Measurements from ENCODE around the gene SETDB2.

Gene SETDB2

DNA sequence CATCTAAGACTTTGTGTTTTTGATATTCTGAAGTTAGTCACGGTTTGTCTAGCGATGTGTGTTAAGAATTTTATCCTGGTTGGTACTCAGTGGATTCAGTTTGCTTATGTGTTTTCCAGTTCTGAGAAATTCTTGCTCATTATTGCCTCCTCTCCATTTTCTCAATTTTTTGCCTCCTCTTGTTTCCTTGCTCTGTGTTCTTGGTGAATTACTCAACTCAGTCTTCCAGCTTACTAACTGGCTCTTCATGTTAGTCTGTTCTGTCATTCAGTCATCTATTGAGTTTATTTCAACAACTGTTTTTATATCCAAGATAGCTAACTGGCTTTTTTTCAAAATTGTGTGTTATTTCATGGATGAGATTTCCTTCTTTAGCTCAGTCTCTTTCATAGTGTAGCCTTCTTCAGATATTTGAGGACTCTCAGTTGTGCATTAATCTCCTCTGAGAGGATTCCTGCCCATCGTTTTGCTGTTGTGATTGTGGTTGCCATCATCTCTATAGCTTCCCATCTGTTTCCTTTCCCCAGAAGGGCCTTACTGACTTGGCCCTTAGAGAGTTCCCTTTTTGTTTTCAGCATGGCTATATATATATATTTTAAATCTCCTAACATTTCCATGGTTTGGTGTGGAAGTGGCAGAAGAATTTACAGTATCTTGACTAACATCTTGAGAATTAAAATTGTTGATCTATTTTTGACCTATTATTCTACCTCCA lies 6.2 kb downstream of the SETDB2 start:
- no peak for DNase-seq (ENCODE audit: low read depth)
- TF ChIP-seq, protein P1, sequence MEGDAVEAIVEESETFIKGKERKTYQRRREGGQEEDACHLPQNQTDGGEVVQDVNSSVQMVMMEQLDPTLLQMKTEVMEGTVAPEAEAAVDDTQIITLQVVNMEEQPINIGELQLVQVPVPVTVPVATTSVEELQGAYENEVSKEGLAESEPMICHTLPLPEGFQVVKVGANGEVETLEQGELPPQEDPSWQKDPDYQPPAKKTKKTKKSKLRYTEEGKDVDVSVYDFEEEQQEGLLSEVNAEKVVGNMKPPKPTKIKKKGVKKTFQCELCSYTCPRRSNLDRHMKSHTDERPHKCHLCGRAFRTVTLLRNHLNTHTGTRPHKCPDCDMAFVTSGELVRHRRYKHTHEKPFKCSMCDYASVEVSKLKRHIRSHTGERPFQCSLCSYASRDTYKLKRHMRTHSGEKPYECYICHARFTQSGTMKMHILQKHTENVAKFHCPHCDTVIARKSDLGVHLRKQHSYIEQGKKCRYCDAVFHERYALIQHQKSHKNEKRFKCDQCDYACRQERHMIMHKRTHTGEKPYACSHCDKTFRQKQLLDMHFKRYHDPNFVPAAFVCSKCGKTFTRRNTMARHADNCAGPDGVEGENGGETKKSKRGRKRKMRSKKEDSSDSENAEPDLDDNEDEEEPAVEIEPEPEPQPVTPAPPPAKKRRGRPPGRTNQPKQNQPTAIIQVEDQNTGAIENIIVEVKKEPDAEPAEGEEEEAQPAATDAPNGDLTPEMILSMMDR (conservative IDR thresholded peaks at IDR 0.05; ENCODE audit: control insufficient read depth, insufficient read depth, low read depth, low read length) = no peak
- H3K4me3 ChIP-seq (ENCODE audit: control insufficient read depth, low read depth, low read length) = no peak overlapping the region

DNA sequence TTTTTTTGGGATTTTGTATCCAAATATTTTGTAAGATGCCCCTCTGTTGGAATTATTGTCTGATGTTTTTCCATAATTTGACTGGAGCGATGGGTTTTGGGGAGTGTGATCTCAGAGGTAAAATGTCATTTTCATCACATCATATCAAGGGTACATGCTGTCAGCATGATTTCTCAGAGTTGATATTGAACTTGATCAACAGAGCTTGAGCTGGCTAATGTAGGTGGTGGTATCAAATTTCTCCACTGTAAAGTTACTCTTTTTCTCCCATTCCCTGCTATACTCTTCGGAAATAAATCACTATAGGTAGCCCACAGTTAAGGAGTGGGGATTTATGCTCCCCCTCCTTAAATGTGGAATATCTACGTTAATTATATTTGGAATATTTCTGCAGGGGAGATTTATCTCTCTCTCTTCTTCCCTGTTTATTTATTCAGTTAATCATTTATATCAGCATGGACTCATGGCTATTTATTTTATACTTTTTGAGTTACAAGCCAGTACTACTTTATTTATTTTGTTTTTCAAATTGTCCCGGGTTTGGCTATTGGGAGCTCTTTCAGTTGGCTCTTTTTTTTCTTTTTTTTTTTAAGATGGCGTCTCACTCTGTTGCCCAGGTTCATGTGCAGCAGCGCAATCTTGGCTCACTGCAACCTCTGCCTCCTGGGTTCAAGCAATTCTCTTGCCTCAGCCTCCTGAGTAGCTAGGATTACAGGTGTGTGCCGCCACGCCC lies 8.8 kb downstream of the SETDB2 start:
- TF ChIP-seq, protein P1 (conservative IDR thresholded peaks at IDR 0.05; ENCODE audit: control insufficient read depth, insufficient read depth, low read depth, low read length) = no peak
- H3K4me3 ChIP-seq (ENCODE audit: control insufficient read depth, low read depth, low read length) = no peak overlapping the region
- no peak for DNase-seq (ENCODE audit: low read depth)

DNA sequence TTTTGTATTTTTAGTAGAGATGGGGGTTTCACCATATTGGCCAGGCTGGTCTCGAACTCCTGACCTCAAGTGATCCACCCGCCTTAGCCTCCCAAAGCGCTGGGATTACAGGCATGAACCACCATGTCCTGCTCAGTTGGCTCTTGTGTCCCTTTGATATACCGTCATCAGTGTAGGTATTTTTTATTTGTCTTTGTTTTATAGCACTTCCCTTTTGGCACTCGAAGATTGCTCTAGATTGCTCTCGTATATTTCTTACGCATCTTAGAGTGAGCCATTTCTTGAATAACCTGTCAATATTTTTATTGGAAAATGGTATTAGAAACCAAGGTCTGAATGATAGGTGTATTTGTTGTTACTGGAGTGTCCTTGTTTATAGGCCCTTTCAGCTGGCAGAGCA lies 9.4 kb downstream of the SETDB2 start:
- TF ChIP-seq, protein P1 (conservative IDR thresholded peaks at IDR 0.05; ENCODE audit: control insufficient read depth, insufficient read depth, low read depth, low read length) = no peak
- no peak overlapping the region for H3K4me3 ChIP-seq (ENCODE audit: control insufficient read depth, low read depth, low read length)
- DNase-seq (ENCODE audit: low read depth) = no peak

GRCh38 chr13:49454388-49455006 lies 10.4 kb downstream of the SETDB2 start:
- peak; percentile 55 for DNase-seq (ENCODE audit: low read depth)
- TF ChIP-seq, protein P1 (conservative IDR thresholded peaks at IDR 0.05; ENCODE audit: control insufficient read depth, insufficient read depth, low read depth, low read length) = no peak
- H3K4me3 ChIP-seq (ENCODE audit: control insufficient read depth, low read depth, low read length) = no peak overlapping the region

- TF ChIP-seq, protein P1 (conservative IDR thresholded peaks at IDR 0.05; ENCODE audit: control insufficient read depth, insufficient read depth, low read depth, low read length) = no peak
- H3K4me3 ChIP-seq (ENCODE audit: control insufficient read depth, low read depth, low read length) = no peak overlapping the region
These were observed 10.9 kb downstream of the SETDB2 start for GRCh38 chr13:49455007-49455398.

DNA sequence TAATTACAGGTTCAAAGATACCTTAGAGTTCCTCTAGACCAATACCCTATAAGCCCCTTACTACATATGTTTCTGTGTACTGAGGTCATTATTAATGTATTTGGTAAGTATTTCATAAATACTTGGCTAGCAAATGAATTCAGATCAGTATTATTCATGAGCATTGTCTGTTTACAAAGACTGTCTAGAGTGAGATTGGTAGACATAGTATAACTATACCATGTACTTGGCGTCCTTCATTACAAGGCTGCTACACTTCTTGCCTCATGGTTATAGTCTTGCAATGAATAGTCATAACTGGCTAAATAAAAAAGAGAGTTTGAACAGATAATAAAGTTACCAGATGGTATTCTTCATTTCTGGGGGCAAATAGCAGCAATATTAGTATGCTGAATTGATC lies 12.1 kb downstream of the SETDB2 start:
- H3K4me3 ChIP-seq (ENCODE audit: control insufficient read depth, low read depth, low read length) = no peak overlapping the region
- TF ChIP-seq, protein P1 (conservative IDR thresholded peaks at IDR 0.05; ENCODE audit: control insufficient read depth, insufficient read depth, low read depth, low read length) = no peak
- DNase-seq (ENCODE audit: low read depth) = peak; percentile 18

More at GRCh38 chr13:49455007-49455398, 10.9 kb downstream of the SETDB2 start:
- DNase-seq (ENCODE audit: low read depth) = no peak

Data from fibroblast of mammary gland (primary cell).